HG02885 (cell line): ENCODE measurements around the gene RPP14.

Source experiments
- ATAC-seq: cut with Tn5 transposase; IDR thresholded peaks from one replicate; pipeline ENCODE4 v1.9.1; 2021; ENCODE audit warnings: mild to moderate bottlenecking; ENCODE audit not compliant: unreplicated experiment, poor library complexity

RPP14 gene

GRCh38 chr3:58351920-58352319 is 45.9 kb downstream of the RPP14 start:
- ATAC-seq, result no peak

- ATAC-seq, result no peak
These were observed 46.6 kb downstream of the RPP14 start for GRCh38 chr3:58352626-58353025.

GRCh38 chr3:58353722-58354553 is 47.9 kb downstream of the RPP14 start:
- ATAC-seq, result no peak

- no peak for ATAC-seq
These were observed 49.1 kb downstream of the RPP14 start for GRCh38 chr3:58355179-58355578.

- ATAC-seq, result no peak
These were observed 50.0 kb downstream of the RPP14 start for GRCh38 chr3:58356054-58356453.

- no peak for ATAC-seq
These were observed 51.4 kb downstream of the RPP14 start for GRCh38 chr3:58357402-58357801.

GRCh38 chr3:58358092-58358491 is 52.0 kb downstream of the RPP14 start:
- ATAC-seq, result no peak

GRCh38 chr3:58358808-58359207 is 52.8 kb downstream of the RPP14 start:
- no peak for ATAC-seq

- no peak for ATAC-seq
These were observed 53.6 kb downstream of the RPP14 start for GRCh38 chr3:58359621-58360020.

GRCh38 chr3:58361866-58362265 is 55.8 kb downstream of the RPP14 start:
- no peak for ATAC-seq

- ATAC-seq, result no peak
These were observed 60.7 kb downstream of the RPP14 start for GRCh38 chr3:58366699-58367098.

GRCh38 chr3:58369038-58369437 is 63.0 kb downstream of the RPP14 start:
- no peak for ATAC-seq
